Cardiac septum (tissue), 1 donor: ENCODE data around the gene SERPINH1. TPM values are rescaled to one million over a fixed set of nuclear protein-coding genes. Genes with fewer than 3 reads are reported as not detected.

Experiments used
- total RNA-seq: library from RNA; stranded (reverse); fragmentation: NEBNext Ultra II Directional; extraction: Animal tissue kit (Norgen Biotek cat#: 25700); gene quantifications from one replicate; pipeline ENCODE4 v1.2.1, GENCODE V29; 2021
- donor health status: DM: no; HTN: no; CAD: no.

The SERPINH1 gene
- total RNA-seq, 1 donor from 2014 or later, result 133 TPM

Other genes starting within 250 kb of the SERPINH1 start
- 21.4 TPM for gene ARRB1, start 210.6 kb upstream of the SERPINH1 start, total RNA-seq
- 717 TPM for gene RPS3, start 162.7 kb upstream of the SERPINH1 start, total RNA-seq
- 0.75 TPM for gene KLHL35, start 129.1 kb upstream of the SERPINH1 start, total RNA-seq
- 6.9 TPM for gene GDPD5, start 36.3 kb upstream of the SERPINH1 start, total RNA-seq
- 7.2 TPM for gene MAP6, start 106.8 kb downstream of the SERPINH1 start, total RNA-seq
- gene MOGAT2, start 155.6 kb downstream of the SERPINH1 start, total RNA-seq, result not detected
- 10.3 TPM for gene DGAT2, start 206.5 kb downstream of the SERPINH1 start, total RNA-seq